ENCODE data around the gene RORC.

Gene RORC

GRCh38 chr1:151822404-151822803, 9.2 kb downstream of the RORC start:
- DNase-seq (ENCODE audit: low read depth): no peak
- Histone ChIP-seq H3K4me3 (ENCODE audit: low read length) (no peak overlapping the region), H3K9me3 (ENCODE audit: control insufficient read depth, low read length) (no peaks in the 10 kb centered on the region), H3K4me1 (ENCODE audit: control insufficient read depth, insufficient read depth, low read length) (peaks cover 30% of the 10 kb centered on the region), H3K36me3 (ENCODE audit: control insufficient read depth, insufficient read depth, low read length, severe bottlenecking) (no peaks in the 10 kb centered on the region), H3K27me3 (replicated peaks; ENCODE audit: control insufficient read depth, insufficient read depth, low read length) (peaks cover 30% of the 10 kb centered on the region), H3K9ac (ENCODE audit: low read length) (no peak overlapping the region)

- Histone ChIP-seq H3K27me3 (replicated peaks; ENCODE audit: control insufficient read depth, insufficient read depth, low read length) (peaks cover 39% of the 10 kb centered on the region), H3K9me3 (ENCODE audit: control insufficient read depth, low read length) (no peaks in the 10 kb centered on the region), H3K4me1 (ENCODE audit: control insufficient read depth, insufficient read depth, low read length) (peaks cover 30% of the 10 kb centered on the region), H3K9ac (ENCODE audit: low read length) (no peak overlapping the region), H3K4me3 (ENCODE audit: low read length) (no peak overlapping the region), H3K36me3 (ENCODE audit: control insufficient read depth, insufficient read depth, low read length, severe bottlenecking) (no peaks in the 10 kb centered on the region)
- DNase-seq (ENCODE audit: low read depth): no peak
Observed at GRCh38 chr1:151820940-151821339, 10.7 kb downstream of the RORC start.

- DNase-seq (ENCODE audit: low read depth): no peak
- H3K27me3 ChIP-seq (replicated peaks; ENCODE audit: control insufficient read depth, insufficient read depth, low read length): peaks cover 46% of the 10 kb centered on the region
Observed at GRCh38 chr1:151819976-151820623, 11.5 kb downstream of the RORC start.

GRCh38 chr1:151819227-151819835, 12.3 kb downstream of the RORC start:
- DNase-seq (ENCODE audit: low read depth): no peak
- peaks cover 49% of the 10 kb centered on the region for H3K27me3 ChIP-seq (replicated peaks; ENCODE audit: control insufficient read depth, insufficient read depth, low read length)
- no peak overlapping the region for H3K9ac ChIP-seq (ENCODE audit: low read length)
- H3K4me3 ChIP-seq (ENCODE audit: low read length): no peak overlapping the region
- H3K4me1 ChIP-seq (ENCODE audit: control insufficient read depth, insufficient read depth, low read length): peaks cover 20% of the 10 kb centered on the region
- H3K36me3 ChIP-seq (ENCODE audit: control insufficient read depth, insufficient read depth, low read length, severe bottlenecking): no peaks in the 10 kb centered on the region
- H3K9me3 ChIP-seq (ENCODE audit: control insufficient read depth, low read length): no peaks in the 10 kb centered on the region

More at GRCh38 chr1:151819976-151820623, 11.5 kb downstream of the RORC start:
- no peak overlapping the region for H3K4me3 ChIP-seq (ENCODE audit: low read length)
- H3K36me3 ChIP-seq (ENCODE audit: control insufficient read depth, insufficient read depth, low read length, severe bottlenecking): no peaks in the 10 kb centered on the region
- no peak overlapping the region for H3K9ac ChIP-seq (ENCODE audit: low read length)
- no peaks in the 10 kb centered on the region for H3K9me3 ChIP-seq (ENCODE audit: control insufficient read depth, low read length)
- peaks cover 22% of the 10 kb centered on the region for H3K4me1 ChIP-seq (ENCODE audit: control insufficient read depth, insufficient read depth, low read length)

GRCh38 chr1:151817353-151817730, 14.3 kb downstream of the RORC start:
- H3K9me3 ChIP-seq (ENCODE audit: control insufficient read depth, low read length): no peaks in the 10 kb centered on the region
- H3K9ac ChIP-seq (ENCODE audit: low read length): no peak overlapping the region
- H3K4me1 ChIP-seq (ENCODE audit: control insufficient read depth, insufficient read depth, low read length): peaks cover 20% of the 10 kb centered on the region
- no peak for DNase-seq (ENCODE audit: low read depth)
- H3K4me3 ChIP-seq (ENCODE audit: low read length): no peak overlapping the region
- H3K36me3 ChIP-seq (ENCODE audit: control insufficient read depth, insufficient read depth, low read length, severe bottlenecking): no peaks in the 10 kb centered on the region
- peaks cover 49% of the 10 kb centered on the region for H3K27me3 ChIP-seq (replicated peaks; ENCODE audit: control insufficient read depth, insufficient read depth, low read length)

GRCh38 chr1:151816548-151817352, 14.9 kb downstream of the RORC start:
- no peak overlapping the region for H3K9ac ChIP-seq (ENCODE audit: low read length)
- H3K36me3 ChIP-seq (ENCODE audit: control insufficient read depth, insufficient read depth, low read length, severe bottlenecking): no peaks in the 10 kb centered on the region
- H3K27me3 ChIP-seq (replicated peaks; ENCODE audit: control insufficient read depth, insufficient read depth, low read length): peaks cover 49% of the 10 kb centered on the region
- no peak overlapping the region for H3K4me3 ChIP-seq (ENCODE audit: low read length)
- no peak for DNase-seq (ENCODE audit: low read depth)
- no peaks in the 10 kb centered on the region for H3K9me3 ChIP-seq (ENCODE audit: control insufficient read depth, low read length)
- peaks cover 20% of the 10 kb centered on the region for H3K4me1 ChIP-seq (ENCODE audit: control insufficient read depth, insufficient read depth, low read length)

GRCh38 chr1:151815716-151816327, 15.8 kb downstream of the RORC start:
- H3K4me1 ChIP-seq (ENCODE audit: control insufficient read depth, insufficient read depth, low read length): peaks cover 21% of the 10 kb centered on the region
- H3K4me3 ChIP-seq (ENCODE audit: low read length): no peak overlapping the region
- no peak overlapping the region for H3K9ac ChIP-seq (ENCODE audit: low read length)
- H3K27me3 ChIP-seq (replicated peaks; ENCODE audit: control insufficient read depth, insufficient read depth, low read length): peaks cover 49% of the 10 kb centered on the region
- H3K9me3 ChIP-seq (ENCODE audit: control insufficient read depth, low read length): no peaks in the 10 kb centered on the region
- no peak for DNase-seq (ENCODE audit: low read depth)
- no peaks in the 10 kb centered on the region for H3K36me3 ChIP-seq (ENCODE audit: control insufficient read depth, insufficient read depth, low read length, severe bottlenecking)

GRCh38 chr1:151814971-151815545, 16.5 kb downstream of the RORC start:
- Histone ChIP-seq H3K27me3 (replicated peaks; ENCODE audit: control insufficient read depth, insufficient read depth, low read length) (peaks cover 49% of the 10 kb centered on the region), H3K4me3 (ENCODE audit: low read length) (no peak overlapping the region), H3K9me3 (ENCODE audit: control insufficient read depth, low read length) (no peaks in the 10 kb centered on the region), H3K9ac (ENCODE audit: low read length) (no peak overlapping the region), H3K36me3 (ENCODE audit: control insufficient read depth, insufficient read depth, low read length, severe bottlenecking) (no peaks in the 10 kb centered on the region), H3K4me1 (ENCODE audit: control insufficient read depth, insufficient read depth, low read length) (peaks cover 20% of the 10 kb centered on the region)
- no peak for DNase-seq (ENCODE audit: low read depth)

GRCh38 chr1:151814426-151814825, 17.2 kb downstream of the RORC start:
- Histone ChIP-seq H3K9me3 (ENCODE audit: control insufficient read depth, low read length) (no peaks in the 10 kb centered on the region), H3K27me3 (replicated peaks; ENCODE audit: control insufficient read depth, insufficient read depth, low read length) (peaks cover 49% of the 10 kb centered on the region), H3K36me3 (ENCODE audit: control insufficient read depth, insufficient read depth, low read length, severe bottlenecking) (no peaks in the 10 kb centered on the region), H3K4me3 (ENCODE audit: low read length) (no peak overlapping the region), H3K9ac (ENCODE audit: low read length) (no peak overlapping the region), H3K4me1 (ENCODE audit: control insufficient read depth, insufficient read depth, low read length) (peaks cover 20% of the 10 kb centered on the region)
- DNase-seq (ENCODE audit: low read depth): no peak

- peaks cover 23% of the 10 kb centered on the region for H3K4me1 ChIP-seq (ENCODE audit: control insufficient read depth, insufficient read depth, low read length)
- DNase-seq (ENCODE audit: low read depth): no peak
- no peaks in the 10 kb centered on the region for H3K9me3 ChIP-seq (ENCODE audit: control insufficient read depth, low read length)
- H3K27me3 ChIP-seq (replicated peaks; ENCODE audit: control insufficient read depth, insufficient read depth, low read length): peaks cover 48% of the 10 kb centered on the region
- H3K9ac ChIP-seq (ENCODE audit: low read length): no peak overlapping the region
- H3K36me3 ChIP-seq (ENCODE audit: control insufficient read depth, insufficient read depth, low read length, severe bottlenecking): no peaks in the 10 kb centered on the region
- H3K4me3 ChIP-seq (ENCODE audit: low read length): no peak overlapping the region
Observed at GRCh38 chr1:151813271-151813977, 18.2 kb downstream of the RORC start.
